SK-N-SH treated with all-trans-retinoic acid at 6 μM for 48 hours (cell line): Measurements from ENCODE around the gene ZGPAT.

Experiments used
- ARNTL ChIP-seq: fragments of 450-650 bp; formaldehyde crosslinking; IDR thresholded peaks from 2 replicates; pipeline ENCODE4 v1.5.0; 2020; ENCODE audit warnings: low read depth, mild to moderate bottlenecking, moderate library complexity, borderline replicate concordance
- CREB5 ChIP-seq: fragments of 250-450 bp; sonication (Bioruptor Pico); IDR thresholded peaks from 2 replicates; pipeline ENCODE4 v1.5.1; 2020; ENCODE audit warnings: low read depth, mild to moderate bottlenecking, moderate library complexity
- ESRRG ChIP-seq: fragments of 250-450 bp; sonication (Bioruptor Pico); IDR thresholded peaks from 2 replicates; pipeline ENCODE4 v1.6.1; 2021; ENCODE audit warnings: mild to moderate bottlenecking
- GLIS3 ChIP-seq: fragments of 250-450 bp; sonication (Bioruptor Pico); IDR thresholded peaks from 2 replicates; pipeline ENCODE4 v1.5.0; 2020; ENCODE audit warnings: mild to moderate bottlenecking, moderate library complexity
- RARB ChIP-seq: fragments of 250-450 bp; sonication (Bioruptor Pico); IDR thresholded peaks from 2 replicates; pipeline ENCODE4 v1.8.0; 2021; ENCODE audit warnings: mild to moderate bottlenecking, moderate library complexity
- SNAI2 ChIP-seq: fragments of 250-450 bp; sonication (Bioruptor Pico); IDR thresholded peaks from 2 replicates; pipeline ENCODE4 v1.5.0; 2020; ENCODE audit warnings: mild to moderate bottlenecking, moderate library complexity
- TF ChIP-seq, protein P1 (sequence below): fragments of 250-450 bp; sonication (Bioruptor Pico); IDR thresholded peaks from 2 replicates; pipeline ENCODE4 v1.8.0; 2020; ENCODE audit warnings: mild to moderate bottlenecking, moderate library complexity, borderline replicate concordance
- TF ChIP-seq, protein P2 (sequence below): fragments of 250-450 bp; sonication (Bioruptor Pico); IDR thresholded peaks from 2 replicates; pipeline ENCODE4 v1.8.0; 2021; ENCODE audit warnings: low read depth, mild to moderate bottlenecking, moderate library complexity, borderline replicate concordance

GRCh38 chr20:63782051-63782471 lies 74.2 kb downstream of the ZGPAT start:
- TF ChIP-seq, protein P1, sequence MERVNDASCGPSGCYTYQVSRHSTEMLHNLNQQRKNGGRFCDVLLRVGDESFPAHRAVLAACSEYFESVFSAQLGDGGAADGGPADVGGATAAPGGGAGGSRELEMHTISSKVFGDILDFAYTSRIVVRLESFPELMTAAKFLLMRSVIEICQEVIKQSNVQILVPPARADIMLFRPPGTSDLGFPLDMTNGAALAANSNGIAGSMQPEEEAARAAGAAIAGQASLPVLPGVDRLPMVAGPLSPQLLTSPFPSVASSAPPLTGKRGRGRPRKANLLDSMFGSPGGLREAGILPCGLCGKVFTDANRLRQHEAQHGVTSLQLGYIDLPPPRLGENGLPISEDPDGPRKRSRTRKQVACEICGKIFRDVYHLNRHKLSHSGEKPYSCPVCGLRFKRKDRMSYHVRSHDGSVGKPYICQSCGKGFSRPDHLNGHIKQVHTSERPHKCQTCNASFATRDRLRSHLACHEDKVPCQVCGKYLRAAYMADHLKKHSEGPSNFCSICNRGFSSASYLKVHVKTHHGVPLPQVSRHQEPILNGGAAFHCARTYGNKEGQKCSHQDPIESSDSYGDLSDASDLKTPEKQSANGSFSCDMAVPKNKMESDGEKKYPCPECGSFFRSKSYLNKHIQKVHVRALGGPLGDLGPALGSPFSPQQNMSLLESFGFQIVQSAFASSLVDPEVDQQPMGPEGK (CRISPR knock-in tag) = no peak
- TF ChIP-seq CREB5 (CRISPR knock-in tag) = no peak
- TF ChIP-seq ARNTL (CRISPR knock-in tag) = no peak
- no peak for TF ChIP-seq RARB (CRISPR knock-in tag)
- no peak for TF ChIP-seq SNAI2 (CRISPR knock-in tag)
- TF ChIP-seq, protein P2, sequence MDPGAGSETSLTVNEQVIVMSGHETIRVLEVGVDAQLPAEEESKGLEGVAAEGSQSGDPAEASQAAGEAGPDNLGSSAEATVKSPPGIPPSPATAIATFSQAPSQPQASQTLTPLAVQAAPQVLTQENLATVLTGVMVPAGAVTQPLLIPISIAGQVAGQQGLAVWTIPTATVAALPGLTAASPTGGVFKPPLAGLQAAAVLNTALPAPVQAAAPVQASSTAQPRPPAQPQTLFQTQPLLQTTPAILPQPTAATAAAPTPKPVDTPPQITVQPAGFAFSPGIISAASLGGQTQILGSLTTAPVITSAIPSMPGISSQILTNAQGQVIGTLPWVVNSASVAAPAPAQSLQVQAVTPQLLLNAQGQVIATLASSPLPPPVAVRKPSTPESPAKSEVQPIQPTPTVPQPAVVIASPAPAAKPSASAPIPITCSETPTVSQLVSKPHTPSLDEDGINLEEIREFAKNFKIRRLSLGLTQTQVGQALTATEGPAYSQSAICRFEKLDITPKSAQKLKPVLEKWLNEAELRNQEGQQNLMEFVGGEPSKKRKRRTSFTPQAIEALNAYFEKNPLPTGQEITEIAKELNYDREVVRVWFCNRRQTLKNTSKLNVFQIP (CRISPR knock-in tag) = no peak
- no peak for TF ChIP-seq GLIS3 (CRISPR knock-in tag)
- TF ChIP-seq ESRRG = no peak
